GM19193 (cell line): ENCODE measurements around the gene LPO.

Experiments used
- POLR2A ChIP-seq: IDR thresholded peaks from 4 replicates; pipeline ENCODE4 v1.6.1; 2011; ENCODE audit not compliant: insufficient read depth, insufficient read length; ENCODE audit errors: extremely low read depth

LPO gene

GRCh38 chr17:58246104-58246740 is 7.8 kb downstream of the LPO start:
- TF ChIP-seq POLR2A = no peak

- no peak for TF ChIP-seq POLR2A
These were observed 8.4 kb downstream of the LPO start for GRCh38 chr17:58246781-58247180.

DNA sequence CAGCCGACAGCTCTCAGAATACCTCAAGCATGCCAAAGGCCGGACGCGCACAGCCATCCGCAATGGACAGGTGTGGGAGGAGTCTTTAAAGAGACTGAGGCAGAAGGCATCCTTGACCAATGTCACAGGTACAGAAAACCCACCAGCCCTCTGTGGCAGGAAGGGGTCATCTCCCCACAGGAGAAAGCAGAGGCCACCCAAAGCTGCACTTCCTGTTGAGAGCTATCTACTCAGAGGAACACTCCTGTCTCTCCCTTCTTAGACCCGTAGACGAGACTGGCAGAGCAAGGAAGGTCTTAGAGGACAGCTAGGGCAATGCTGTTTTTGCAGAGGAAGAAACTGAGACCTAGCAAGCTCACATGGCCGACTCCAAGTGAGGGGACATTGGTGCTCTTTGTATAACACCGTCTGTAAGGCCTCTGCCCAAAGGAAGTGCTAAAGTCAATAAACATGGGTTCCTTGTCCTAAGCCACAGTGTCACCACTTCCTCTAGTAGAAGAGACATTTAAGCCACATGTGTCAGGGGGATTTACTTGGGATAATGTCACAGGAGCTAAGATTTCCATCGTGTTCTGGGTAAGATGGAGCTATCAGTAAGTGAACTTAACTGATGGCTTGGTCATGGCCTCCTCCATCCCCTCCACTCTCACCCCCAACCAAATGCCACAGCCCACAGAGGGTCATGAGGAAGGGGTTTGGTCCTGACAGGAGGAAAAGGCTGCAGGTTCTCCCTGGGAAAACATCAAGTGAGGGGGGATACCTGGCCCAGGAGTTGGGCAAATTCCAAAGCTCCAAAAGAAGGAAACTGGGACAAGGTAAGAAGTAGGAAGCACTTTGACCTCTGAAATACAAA is 9.4 kb downstream of the LPO start:
- TF ChIP-seq POLR2A = no peak

GRCh38 chr17:58248955-58249269 is 10.5 kb downstream of the LPO start:
- no peak for TF ChIP-seq POLR2A

DNA sequence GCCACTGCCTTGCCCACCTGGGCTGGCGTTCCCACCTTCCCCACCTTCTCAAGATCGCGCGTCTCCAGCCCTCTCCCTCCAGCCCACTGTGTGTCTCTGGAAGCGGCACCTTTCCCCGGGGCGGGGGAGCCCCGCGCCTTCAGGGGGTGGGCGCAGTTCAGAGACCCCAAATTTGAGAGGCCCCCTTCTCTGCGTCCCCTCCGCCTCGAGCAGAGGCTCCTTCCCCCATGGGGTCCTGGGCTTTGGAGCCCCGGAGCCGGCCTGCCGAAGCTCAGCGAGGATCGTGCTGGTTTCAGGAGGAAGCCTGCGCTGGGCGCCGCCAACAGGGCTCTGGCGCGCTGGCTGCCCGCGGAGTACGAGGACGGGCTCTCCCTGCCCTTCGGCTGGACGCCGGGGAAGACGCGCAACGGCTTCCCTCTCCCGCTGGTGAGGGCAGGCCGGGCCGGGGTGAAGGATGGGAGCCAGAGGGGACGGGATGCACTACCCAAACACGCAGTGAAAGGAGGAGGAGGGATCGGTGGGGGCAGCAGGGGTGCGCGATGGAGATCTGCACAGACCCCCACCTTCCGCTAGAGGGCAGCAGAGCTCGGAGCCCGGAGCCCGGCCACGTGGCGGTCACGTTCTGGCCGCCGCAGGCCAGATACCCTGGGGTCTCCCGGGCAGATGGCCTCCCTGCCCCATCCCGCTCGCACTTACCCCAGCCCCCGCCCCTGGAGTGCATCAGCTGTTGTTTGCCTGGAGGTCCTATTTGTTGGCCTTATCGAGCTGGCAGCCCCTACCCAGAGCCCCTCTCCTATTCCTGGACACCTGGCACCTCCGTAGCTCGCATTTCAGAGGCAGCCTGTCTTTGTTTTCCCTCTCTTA is 11.1 kb downstream of the LPO start:
- no peak for TF ChIP-seq POLR2A

GRCh38 chr17:58250344-58251011 is 12.1 kb downstream of the LPO start:
- no peak for TF ChIP-seq POLR2A

DNA sequence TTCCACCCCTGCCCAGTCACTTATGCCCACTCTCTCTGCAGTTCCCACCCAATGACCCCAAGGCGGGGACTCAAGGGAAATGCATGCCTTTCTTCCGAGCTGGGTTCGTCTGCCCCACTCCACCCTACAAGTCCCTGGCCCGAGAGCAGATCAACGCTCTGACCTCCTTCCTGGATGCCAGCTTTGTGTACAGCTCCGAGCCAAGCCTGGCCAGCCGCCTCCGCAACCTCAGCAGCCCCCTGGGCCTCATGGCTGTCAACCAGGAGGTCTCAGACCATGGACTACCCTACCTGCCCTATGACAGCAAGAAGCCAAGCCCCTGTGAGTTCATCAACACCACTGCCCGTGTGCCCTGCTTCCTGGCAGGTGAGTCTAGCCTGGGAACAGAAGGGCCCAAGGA is 13.8 kb downstream of the LPO start:
- no peak for TF ChIP-seq POLR2A

GRCh38 chr17:58253082-58253481 is 14.7 kb downstream of the LPO start:
- TF ChIP-seq POLR2A = no peak

GRCh38 chr17:58254803-58255202 is 16.4 kb downstream of the LPO start:
- no peak for TF ChIP-seq POLR2A

GRCh38 chr17:58262149-58262548 is 23.8 kb downstream of the LPO start:
- TF ChIP-seq POLR2A = no peak

DNA sequence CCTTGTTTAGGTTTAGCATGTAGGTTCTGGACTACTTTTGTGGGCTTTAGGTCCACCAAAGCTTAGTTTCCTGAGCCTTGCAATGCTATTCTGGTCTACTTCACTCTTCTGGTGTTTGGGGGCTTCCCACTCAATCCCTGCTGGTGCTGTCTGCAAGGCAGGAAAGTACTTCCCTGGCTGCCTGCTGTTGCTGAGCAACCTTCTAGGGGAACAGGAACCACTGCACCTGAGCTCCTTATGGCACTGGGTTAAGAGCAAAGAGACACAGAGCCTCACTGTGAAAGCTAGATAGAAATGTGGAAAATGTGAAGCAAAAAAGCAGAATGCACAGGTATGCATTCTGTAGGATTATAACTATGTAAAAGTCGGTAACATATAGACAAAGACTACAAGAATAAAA is 25.4 kb downstream of the LPO start:
- TF ChIP-seq POLR2A = no peak

GRCh38 chr17:58264407-58265103 is 26.2 kb downstream of the LPO start:
- no peak for TF ChIP-seq POLR2A

GRCh38 chr17:58265271-58265670 is 26.9 kb downstream of the LPO start:
- no peak for TF ChIP-seq POLR2A
